Activated gamma-delta T cell (primary cell): ENCODE data around the gene KDM4B.
A peak's percentile ranks its signal among the peaks of the same experiment; 100 is the strongest.

ENCODE experiments used
- DNase-seq: peaks from one replicate; lab custom pipeline; 2025; lab: John Stamatoyannopoulos, UW

Gene KDM4B

DNA sequence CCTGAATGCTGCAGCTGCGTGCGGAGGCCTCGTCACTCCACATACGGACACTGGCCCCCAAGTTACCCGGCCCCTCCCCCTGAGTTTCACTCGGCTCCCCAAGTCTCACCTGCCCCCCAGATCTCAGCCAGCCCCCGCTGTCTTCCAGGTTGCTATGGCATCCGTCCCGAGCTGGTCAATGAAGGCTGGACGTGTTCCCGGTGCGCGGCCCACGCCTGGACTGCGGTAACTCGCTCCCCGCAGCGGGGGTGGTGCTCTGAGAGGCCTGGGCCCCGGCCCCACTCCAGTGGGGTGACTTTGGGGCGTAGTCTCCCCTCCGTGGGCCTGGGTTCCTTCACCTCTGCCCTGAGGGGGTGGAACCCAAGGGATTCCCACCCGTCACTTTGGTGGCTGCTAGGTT is 168.2 kb downstream of the KDM4B start:
- no peak for DNase-seq

DNA sequence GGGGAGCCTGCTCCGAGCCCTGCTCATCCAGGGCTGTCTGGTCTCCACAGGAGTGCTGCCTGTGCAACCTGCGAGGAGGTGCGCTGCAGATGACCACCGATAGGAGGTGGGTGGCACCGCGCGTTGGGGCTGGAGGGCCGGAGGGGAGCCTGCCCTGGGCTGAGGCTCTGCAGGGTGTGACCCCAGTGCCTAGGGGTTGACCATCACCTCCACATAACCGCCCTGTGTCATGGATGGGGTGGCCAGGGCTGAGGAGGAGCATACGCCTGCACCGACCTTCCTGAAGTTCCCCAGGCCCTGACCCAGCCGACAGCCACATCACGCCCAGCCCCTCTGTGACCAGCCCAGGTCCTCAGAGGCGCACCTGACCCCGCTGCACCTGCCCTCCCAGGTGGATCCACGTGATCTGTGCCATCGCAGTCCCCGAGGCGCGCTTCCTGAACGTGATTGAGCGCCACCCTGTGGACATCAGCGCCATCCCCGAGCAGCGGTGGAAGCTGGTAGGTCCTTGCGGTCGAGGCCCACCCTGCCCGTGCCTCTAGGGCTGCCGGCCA is 168.7 kb downstream of the KDM4B start:
- DNase-seq: no peak

DNA sequence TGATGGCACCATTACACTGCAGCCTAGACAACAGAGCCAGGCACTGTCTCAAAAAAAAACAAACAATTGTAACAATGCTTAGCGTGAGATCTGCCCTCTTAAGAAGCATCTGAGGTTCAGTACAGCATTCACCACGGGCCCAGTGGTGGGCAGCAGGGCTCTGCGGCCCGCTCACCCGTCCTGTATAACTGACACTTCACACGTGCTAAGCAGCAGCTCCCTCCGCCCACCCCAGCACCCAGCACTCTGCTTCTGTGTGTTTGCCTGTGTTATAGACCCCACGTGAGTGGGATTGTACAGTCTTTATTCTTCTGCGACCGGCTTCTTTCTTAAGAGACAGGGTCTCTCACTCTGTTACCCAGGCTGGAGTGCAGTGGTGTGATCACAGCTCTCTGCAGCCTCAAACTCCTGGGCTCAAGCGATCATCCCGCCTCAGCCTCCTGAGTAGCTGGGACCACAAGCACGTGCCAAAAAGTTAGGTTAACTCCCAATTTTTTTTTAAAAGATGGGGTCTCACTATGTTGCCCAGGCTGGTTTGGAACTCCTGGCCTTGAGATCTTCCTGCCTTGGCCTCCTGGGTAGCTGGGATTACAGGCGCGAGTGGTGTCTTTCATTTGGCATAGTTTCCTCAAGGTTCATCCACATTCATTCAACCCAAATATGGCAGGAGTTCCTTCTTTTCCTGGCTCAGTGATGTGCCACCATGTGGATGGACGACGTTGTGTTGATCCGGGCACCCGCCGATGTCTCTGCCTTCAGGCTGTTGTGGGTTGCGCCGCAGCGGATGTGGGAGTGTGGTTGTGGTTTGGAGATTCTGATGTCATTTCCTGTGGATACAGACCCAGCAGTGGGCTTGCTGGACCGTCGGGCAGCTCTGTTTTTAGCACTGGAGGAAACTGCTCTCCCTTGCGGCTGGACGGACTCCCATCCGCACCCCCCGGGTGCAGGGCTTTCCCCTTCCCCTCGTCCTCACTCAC is 170.0 kb downstream of the KDM4B start:
- peak; percentile 37 for DNase-seq

DNA sequence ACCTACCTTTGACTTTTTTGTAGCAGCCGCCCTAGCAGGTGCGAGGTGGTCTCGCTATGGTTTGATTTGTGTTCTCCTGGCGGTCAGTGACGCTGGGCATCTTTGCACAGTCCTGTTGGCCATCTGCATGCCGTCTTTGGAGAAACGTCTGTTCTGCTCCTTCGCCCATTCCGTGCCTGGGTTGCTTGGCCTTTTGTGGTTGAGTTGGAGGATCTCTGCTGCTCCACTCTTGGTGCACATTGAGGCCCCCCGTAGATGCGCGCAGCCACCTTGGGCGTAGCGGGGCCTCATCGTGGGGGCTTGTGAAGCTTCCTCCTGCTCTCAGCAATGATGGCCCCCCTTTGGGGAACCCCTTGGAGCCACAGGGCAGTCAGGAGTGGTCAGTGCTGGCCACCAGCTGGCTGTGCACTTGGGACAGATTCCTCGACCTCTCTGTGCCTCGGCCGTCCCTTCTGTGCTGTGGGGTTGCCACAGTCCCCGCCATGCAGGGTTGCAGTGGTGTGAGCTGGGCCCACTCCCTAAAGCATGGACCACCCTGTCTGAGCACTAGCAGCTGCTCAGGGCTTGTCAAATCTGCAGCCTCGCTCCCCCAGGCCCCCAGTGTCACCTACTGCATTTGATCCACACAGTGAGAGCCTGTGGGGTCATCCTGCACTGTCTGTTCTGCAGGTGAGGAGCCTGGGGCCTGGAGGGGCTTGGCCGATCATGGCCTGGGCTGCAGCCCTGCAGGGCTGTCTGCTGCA is 170.8 kb downstream of the KDM4B start:
- DNase-seq: no peak

DNA sequence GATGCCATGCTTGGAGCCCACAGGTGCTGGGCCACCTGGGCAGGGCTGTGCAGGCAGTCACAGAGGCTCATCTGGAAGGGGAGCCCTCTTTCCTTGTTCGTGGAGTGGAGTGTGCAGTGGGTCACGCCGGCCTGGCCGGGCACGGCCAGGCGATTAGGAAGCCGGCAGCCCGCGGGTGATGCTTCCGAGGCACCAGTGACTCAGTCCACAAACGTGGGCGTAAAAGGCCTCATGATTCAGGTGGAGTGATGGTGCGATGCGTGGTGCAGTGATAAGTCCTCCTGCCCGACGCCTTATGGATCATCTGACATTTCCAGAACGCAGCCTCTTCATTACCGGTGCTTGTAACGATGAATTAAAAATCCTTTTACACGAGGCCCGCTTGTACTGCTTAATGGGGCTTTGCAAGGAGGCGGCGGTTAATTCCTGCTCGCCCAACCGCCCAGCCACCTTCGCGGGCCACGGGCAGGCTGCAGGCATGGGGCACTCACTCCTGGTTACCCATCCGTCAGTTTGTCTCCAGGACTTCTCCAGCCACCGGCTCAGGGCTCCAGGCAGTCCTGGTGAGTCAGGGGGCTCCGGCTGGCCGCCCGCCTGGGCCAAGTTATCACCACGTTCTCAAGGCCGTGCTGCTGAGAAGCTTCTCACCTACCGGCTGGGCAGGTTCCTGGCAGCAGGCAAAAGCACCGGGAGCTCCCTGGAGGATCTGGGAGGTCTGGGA is 172.4 kb downstream of the KDM4B start:
- DNase-seq: no peak

DNA sequence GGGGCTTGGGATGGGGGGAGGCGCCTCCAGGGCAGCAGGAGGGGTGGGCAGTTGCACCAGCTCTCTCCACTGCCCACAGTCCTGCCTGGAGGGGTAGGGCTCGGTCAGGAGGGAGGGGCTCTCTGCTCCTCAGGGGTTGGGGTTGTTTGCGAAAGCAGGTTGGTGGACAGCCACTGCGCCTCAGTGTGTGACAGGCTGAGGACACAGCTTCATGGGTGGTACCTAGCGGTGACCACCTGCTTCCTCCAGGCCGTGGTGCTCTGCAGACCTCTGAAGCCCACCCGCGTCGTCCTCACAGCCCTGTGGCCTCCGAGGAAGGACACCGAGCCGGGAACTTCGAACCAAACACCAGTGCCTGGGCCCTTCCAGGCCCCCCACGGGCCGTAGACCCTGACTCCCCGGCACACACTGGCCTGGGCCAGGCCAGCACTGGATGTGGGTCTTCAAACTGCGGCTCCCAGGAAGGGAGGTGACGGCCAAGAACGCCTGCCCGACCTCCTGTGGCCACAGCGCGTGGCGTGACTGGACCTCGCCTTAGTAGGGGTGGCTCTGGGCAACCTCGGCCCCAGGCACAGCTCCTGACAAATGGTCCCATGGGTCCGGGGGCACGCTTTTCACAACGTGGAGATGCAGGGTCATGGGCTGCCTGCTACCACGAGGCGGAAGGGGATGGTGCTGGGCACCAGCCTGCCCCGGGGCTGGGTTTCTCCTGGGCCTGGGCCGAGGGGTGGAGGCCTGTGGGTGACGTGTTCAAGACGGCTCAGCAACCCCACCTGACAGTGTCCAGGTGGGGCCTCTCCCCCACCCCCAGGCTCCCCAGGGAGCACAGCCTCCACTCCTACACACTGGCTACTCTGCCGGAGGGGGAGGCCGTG is 173.2 kb downstream of the KDM4B start:
- DNase-seq: no peak

DNA sequence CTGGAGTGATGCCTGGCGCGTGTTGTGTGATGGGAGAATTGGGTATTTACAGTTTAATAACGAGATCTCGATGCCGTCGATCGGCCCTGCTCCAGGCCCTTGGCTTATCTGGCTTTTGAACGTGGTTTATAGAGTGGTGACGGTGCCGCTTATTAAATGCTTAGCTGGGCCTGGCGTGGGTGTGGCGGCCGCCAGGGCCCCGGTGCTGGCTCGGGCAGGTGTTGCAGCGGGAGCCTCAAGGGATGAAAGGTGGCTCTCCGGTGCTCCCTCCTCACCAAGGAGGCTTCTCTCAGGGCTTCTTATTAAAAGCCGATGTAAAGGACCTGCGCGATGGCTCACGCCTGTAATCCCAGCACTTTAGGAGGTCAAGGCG is 173.8 kb downstream of the KDM4B start:
- DNase-seq: no peak

DNA sequence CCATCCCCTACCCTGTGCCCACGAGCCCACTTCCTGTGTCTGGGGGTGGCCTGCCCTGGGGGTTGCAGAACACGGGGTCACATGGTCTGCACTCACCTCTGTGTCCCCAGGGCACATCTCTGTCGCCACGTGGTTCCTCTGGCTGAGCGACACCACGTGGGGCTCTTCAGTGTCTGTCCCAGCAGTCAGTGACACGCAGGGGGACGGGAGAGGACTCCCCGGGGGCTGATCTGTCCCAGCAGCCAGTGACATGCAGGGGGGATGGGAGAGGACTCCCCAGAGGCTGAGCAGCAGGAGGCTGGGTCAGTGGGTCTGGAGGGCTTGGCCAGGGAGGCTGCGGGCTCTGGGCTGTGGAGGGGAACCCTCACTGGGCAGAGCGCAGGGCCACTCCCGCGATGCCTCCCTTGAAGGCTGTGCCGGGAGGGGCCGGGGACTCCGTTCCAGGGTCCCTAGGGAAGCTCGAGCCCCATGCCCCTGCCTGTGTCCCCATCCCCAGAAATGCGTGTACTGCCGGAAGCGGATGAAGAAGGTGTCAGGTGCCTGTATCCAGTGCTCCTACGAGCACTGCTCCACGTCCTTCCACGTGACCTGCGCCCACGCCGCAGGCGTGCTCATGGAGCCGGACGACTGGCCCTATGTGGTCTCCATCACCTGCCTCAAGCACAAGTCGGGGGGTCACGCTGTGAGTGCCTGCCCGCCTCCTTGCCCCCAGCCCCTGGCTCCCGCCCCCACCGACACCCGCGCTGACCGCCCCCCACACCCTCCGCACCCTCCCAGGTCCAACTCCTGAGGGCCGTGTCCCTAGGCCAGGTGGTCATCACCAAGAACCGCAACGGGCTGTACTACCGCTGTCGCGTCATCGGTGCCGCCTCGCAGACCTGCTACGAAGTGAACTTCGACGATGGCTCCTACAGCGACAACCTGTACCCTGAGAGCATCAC is 174.8 kb downstream of the KDM4B start:
- no peak for DNase-seq

DNA sequence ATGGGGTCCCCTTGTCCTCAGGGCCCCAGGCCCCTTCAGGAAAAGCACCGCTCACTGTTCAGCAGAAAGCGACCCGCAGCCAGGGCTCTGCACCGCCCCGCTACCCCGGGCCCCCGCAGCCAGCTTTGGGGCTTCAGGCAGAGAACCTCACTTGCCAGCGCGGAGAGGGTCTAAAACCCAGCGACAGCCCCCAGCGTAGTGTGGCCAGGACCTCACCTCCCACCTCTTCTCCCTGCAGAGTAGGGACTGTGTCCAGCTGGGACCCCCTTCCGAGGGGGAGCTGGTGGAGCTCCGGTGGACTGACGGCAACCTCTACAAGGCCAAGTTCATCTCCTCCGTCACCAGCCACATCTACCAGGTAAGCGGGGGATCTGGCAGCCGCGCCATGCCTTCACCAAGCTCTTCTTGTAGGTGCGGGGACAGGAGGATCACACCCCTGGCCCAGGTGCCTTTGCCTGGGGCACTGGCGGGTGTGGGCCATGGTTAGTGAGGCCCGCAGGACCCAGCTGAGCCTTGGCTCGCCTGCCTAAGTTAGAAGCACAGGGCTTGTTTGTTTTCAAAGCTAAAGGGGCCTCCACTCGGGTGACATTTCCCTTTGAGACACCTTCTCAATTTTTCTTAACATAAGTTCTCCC is 175.7 kb downstream of the KDM4B start:
- DNase-seq: no peak

DNA sequence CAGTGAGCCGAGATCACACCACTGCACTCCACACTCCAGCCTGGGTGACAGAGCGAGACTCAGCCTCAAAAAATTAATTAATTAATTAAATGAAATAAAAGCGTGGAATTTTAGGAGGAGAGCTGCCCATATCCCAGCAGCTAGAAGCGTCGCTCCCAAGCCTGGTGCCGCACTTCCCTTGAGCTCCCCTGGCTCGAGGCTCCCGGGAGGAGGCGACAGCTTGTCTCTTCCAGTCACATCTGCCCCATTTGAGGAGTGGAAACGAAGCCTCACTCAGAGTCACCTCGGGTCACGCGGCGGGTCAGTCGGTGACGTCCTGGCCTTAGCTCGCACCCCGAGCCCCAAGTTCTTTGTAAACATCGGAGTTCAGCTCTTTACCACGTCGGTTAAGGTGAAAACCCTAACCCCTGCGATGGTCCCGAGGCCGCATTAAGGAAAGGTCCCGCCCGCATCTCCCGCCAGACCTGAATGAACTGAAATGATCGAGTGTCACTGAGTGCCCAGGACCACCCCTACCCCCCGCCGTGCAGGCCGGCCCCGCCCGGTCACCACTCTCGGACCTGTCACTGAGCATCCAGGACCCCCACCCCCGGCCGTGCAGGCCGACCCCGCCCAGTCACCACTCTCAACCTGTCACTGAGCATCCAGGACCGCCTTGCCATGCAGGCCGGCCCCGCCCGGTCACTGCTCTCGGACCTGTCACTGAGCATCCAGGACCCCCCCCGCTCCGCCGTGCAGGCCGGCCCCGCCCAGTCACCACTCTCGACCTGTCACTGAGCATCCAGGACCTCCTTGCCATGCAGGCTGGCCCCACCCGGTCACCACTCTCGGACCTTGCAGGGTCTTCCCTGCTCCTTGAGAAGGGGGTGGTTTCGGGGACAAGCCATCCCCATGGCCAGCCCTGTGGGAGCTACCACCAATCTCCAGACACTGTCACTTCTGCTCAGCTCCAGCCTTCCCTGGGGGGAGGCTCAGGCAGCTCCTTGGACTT is 176.9 kb downstream of the KDM4B start:
- DNase-seq: no peak

DNA sequence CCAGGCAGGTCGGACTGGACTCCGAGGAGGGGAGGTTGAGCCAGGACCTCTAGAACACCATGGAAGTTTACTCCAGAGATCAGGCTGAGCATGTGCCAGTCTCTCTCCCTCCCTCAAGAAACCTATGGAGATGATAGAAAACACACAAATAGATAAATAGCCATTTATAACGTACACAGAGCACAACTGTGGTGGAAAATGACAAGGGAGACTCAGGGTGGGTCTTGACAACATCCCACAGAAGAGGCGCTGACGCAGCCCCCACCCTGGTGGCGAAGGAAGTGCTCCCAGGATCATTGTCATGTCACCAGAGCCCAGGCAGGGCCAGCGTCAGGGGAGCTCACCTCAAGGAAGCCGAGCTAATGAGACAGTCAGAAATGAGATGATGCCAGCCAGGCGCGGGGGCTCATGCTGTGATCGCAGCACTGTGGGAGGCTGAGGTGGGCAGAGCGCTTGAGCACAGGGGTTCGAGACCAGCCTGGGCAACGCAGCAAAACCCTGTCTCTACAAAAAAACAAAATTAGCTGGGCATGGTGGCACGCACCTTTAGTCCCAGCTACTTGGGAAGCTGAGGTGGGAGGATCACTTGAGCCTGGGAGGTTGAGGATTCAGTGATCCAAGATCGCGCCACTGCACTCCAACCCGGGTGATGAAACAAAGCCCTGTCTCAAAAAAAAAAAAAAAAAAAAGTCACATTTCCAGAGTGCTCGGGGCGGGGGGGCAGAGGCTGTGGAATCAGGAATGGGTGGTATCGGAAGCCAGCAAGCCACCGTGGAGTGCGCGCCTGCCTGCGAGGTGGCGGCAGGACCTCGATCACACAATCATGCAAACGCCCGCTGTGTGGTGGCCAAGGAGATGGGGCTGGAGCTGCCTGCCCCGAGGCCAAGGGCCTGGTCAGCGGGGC is 178.4 kb downstream of the KDM4B start:
- no peak for DNase-seq

DNA sequence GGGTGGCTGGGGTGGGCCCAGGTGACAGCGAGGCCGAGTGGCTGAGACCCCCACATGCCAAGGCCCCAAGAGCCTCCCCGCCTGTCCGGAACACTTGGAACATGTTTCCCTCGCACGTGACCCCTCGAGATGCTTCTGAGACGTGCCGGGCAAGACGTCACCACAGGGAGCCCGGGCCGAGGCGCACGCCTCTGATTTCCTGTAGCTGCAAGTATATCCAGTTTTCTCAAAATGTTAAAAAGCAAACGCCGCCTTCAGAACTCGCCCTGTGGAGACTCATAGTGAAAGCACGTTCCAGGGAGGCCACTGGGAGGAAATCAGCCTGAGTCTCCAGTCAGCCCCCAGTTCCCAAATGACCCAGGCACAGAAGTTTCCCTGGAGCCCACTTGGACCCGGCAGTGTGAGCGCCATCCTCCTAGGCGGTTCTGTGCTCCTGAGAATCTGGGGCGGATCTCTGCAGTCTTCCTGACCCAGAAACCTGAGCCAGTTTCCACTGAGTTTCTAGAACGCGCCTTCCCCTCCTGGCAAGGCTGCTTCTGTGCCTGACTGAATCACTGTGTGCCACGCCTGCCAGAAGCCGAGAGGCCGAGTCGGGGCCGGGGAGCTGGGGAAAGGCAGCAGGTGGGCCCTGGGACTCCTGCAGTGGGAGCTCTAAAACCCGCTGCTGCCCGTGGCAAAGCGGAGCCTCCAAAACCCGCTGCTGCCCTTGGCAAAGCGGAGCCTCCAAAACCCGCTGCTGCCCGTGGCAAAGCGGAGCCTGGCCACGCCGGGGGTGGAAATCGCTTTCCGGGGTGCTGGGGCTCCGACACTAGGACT is 179.3 kb downstream of the KDM4B start:
- no peak for DNase-seq

DNA sequence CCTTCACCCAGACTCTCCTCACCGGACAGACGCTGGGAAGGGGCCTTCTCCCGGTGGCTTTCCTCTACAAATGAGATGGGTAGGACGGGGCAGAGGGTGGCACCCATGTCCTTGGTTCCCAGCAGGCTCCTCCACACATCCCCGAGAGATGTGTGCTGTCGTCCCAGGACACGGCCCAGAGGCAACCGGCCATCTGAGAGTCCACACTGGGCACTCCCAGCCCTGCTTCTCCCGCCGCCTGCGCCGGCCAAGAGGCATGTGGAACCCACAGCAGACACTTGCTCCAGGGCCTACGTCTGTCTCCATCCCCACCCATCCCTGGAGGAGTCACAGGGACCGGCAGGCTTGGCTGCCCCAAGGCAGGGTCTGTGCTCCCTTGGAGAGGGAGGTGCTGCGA is 179.9 kb downstream of the KDM4B start:
- DNase-seq: no peak

DNA sequence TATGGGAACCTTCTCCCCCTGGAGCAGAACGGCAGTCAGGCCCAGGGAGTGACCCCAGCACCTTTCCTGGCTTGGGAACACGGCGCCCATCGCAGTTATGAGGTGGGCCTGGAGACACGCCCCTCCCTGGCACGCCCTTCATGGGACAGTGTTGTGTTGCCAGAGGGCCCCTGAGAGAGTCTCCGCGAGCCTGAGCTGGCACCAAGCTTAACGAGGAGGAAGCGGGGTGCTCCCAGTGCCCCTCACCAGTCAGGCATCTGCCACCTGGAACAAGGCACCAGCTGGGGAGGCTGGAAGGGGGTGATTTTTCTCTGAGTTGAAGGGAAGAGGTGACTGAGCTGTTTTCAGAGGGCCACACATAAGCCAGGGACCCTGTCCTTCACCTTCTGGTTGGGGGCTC is 180.6 kb downstream of the KDM4B start:
- no peak for DNase-seq

DNA sequence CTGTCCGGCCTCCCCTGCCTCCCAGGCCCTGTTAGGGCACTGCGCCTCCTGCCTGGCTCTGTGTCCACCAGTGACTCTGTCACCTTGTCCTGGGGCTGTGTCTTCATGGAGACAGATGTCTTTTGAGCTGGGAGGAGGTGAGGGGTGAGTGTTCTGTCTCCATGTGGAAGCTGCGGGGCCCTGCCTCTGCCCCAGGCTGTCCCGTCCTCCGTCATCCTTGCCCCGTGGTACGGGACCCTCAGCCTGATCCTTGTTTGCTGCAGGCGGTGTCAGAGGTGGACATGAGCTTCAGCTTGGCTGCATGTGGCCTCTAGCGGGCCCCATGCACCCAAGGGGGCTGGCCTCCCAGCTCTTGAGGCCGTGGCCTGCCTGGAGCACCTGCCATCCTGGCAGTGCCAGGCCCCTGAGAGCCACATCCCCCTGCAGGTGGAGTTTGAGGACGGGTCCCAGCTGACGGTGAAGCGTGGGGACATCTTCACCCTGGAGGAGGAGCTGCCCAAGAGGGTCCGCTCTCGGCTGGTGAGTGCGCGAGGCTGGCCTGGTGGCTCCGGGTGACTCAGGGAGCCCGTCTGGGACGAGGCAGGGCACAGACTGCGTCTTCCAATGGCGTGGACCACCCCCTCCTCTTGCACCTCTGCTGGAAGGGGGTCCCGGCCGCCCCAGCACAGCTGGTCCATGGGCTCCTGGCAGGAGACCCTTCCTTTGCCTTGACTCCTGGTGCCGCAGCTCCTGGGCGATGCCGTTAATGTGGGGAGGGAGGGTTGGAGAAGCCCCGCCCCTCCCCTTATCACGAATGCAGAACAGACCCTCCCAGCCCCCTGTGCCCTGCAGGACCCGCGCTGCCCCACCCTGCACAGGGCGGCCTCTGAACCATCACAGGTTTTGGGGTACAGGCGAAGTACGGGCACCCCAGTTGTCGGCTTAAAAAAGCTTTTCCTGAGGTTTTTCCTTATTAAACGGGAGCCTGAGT is 181.3 kb downstream of the KDM4B start:
- no peak for DNase-seq
